Progenitor cell of endocrine pancreas (in vitro differentiated cells): ENCODE results near the gene PTCD1. TPM values are rescaled to one million over a fixed set of nuclear protein-coding genes. Genes with fewer than 3 reads are reported as not detected.
A peak's percentile ranks its signal among the peaks of the same experiment; 100 is the strongest.

Source experiments
- DNase-seq: peaks from one replicate; pipeline ENCODE4 v3.0.0; 2021; ENCODE audit warnings: low spot score; ENCODE audit not compliant: unreplicated experiment
- H3K27ac Mint-ChIP-seq: 2 replicates; pipeline ENCODE4 v1.8.0; 2021; ENCODE audit warnings: mild to moderate bottlenecking, moderate library complexity, mixed read lengths
- H3K27me3 Mint-ChIP-seq: 2 replicates; pipeline ENCODE4 v1.8.0; 2021; ENCODE audit warnings: mixed read lengths
- H3K36me3 Mint-ChIP-seq: 2 replicates; pipeline ENCODE4 v1.8.0; 2022; ENCODE audit warnings: mixed read lengths; ENCODE audit not compliant: insufficient read depth
- H3K4me1 Mint-ChIP-seq: 2 replicates; pipeline ENCODE4 v1.8.0; 2021; ENCODE audit warnings: low read depth, mixed read lengths
- H3K4me3 Mint-ChIP-seq: 2 replicates; pipeline ENCODE4 v1.8.0; 2021; ENCODE audit warnings: low read depth, mild to moderate bottlenecking, moderate library complexity, mixed read lengths
- H3K9me3 Mint-ChIP-seq: 2 replicates; pipeline ENCODE4 v1.8.0; 2021; ENCODE audit warnings: low read depth, mixed read lengths
- CTCF ChIP-seq: fragments of 200-600 bp; sonication (generic); IDR thresholded peaks from one replicate; pipeline ENCODE4 v1.5.0; 2021; ENCODE audit warnings: antibody characterized with exemption, mild to moderate bottlenecking; ENCODE audit not compliant: unreplicated experiment
- total RNA-seq: library from RNA; stranded (reverse); gene quantifications from 2 replicates; pipeline ENCODE4 v1.2.1, GENCODE V29; 2021

PTCD1 gene
- total RNA-seq, 1 donor from 2014 or later = 16.8 TPM

GRCh38 chr7:99393355-99394187 is 45.0 kb downstream of the PTCD1 start:
- H3K4me3 Mint-ChIP-seq = peak overlapping the region; percentile 90
- no peaks in the 10 kb centered on the region for H3K9me3 Mint-ChIP-seq
- peak; percentile 54 for DNase-seq
- no peaks in the 10 kb centered on the region for H3K27me3 Mint-ChIP-seq
- H3K36me3 Mint-ChIP-seq = peaks cover 8% of the 10 kb centered on the region
- peaks cover 6% of the 10 kb centered on the region for H3K4me1 Mint-ChIP-seq
- no peak for TF ChIP-seq CTCF
- H3K27ac Mint-ChIP-seq = peak overlapping the region; percentile 98

- H3K4me1 Mint-ChIP-seq = peaks cover 6% of the 10 kb centered on the region
- peak overlapping the region; percentile 98 for H3K27ac Mint-ChIP-seq
- H3K9me3 Mint-ChIP-seq = no peaks in the 10 kb centered on the region
- peak overlapping the region; percentile 90 for H3K4me3 Mint-ChIP-seq
- H3K27me3 Mint-ChIP-seq = no peaks in the 10 kb centered on the region
- DNase-seq = peak; percentile 65
- no peak for TF ChIP-seq CTCF
- peaks cover 6% of the 10 kb centered on the region for H3K36me3 Mint-ChIP-seq
Measured at GRCh38 chr7:99392659-99393354, 45.8 kb downstream of the PTCD1 start.

GRCh38 chr7:99392046-99392445 is 46.6 kb downstream of the PTCD1 start:
- peak overlapping the region; percentile 90 for H3K4me3 Mint-ChIP-seq
- H3K27me3 Mint-ChIP-seq = no peaks in the 10 kb centered on the region
- no peak for TF ChIP-seq CTCF
- no peak overlapping the region for H3K27ac Mint-ChIP-seq
- peaks cover 5% of the 10 kb centered on the region for H3K36me3 Mint-ChIP-seq
- no peak for DNase-seq
- no peaks in the 10 kb centered on the region for H3K9me3 Mint-ChIP-seq
- peaks cover 6% of the 10 kb centered on the region for H3K4me1 Mint-ChIP-seq

GRCh38 chr7:99390941-99391602 is 47.5 kb downstream of the PTCD1 start:
- Mint-ChIP-seq H3K27ac (no peak overlapping the region), H3K9me3 (no peaks in the 10 kb centered on the region), H3K27me3 (no peaks in the 10 kb centered on the region), H3K4me1 (peaks cover 6% of the 10 kb centered on the region), H3K4me3 (peak overlapping the region; percentile 29), H3K36me3 (peaks cover 4% of the 10 kb centered on the region)
- no peak for DNase-seq
- no peak for TF ChIP-seq CTCF

GRCh38 chr7:99389772-99390171 is 48.8 kb downstream of the PTCD1 start:
- no peaks in the 10 kb centered on the region for H3K27me3 Mint-ChIP-seq
- peaks cover 5% of the 10 kb centered on the region for H3K36me3 Mint-ChIP-seq
- H3K4me3 Mint-ChIP-seq = no peak overlapping the region
- H3K9me3 Mint-ChIP-seq = no peaks in the 10 kb centered on the region
- DNase-seq = no peak
- TF ChIP-seq CTCF = no peak
- peaks cover 6% of the 10 kb centered on the region for H3K4me1 Mint-ChIP-seq
- H3K27ac Mint-ChIP-seq = no peak overlapping the region
